K562 (cell line): Measurements from ENCODE around the gene PLPP7. TPM values are rescaled to one million over a fixed set of nuclear protein-coding genes. Genes with fewer than 3 reads are reported as not detected.

Source experiments
- ATF4 ChIP-seq: fragments of 450-650 bp; formaldehyde crosslinking; IDR thresholded peaks from 2 replicates; pipeline ENCODE4 v1.4.0; 2022; ENCODE audit warnings: mild to moderate bottlenecking, moderate library complexity
- CEBPB ChIP-seq: fragments of 450-650 bp; IDR thresholded peaks from 2 replicates; pipeline ENCODE4 v1.6.1; 2016; ENCODE audit warnings: missing genetic modification characterization, missing compliant biosample characterization
- GABPA ChIP-seq: fragments of 200-800 bp; sonication (Bioruptor generic); conservative IDR thresholded peaks from 2 replicates; pipeline ENCODE4 v1.6.1; 2016; ENCODE audit warnings: low read depth, missing genetic modification characterization, missing compliant biosample characterization
- GATAD2B ChIP-seq: fragments of 450-650 bp; IDR thresholded peaks from 2 replicates; pipeline ENCODE4 v1.6.1; 2017; ENCODE audit warnings: mild to moderate bottlenecking, borderline replicate concordance
- LCOR ChIP-seq: sonication (generic); formaldehyde crosslinking; IDR thresholded peaks from 2 replicates; pipeline ENCODE4 v1.8.0; 2022; ENCODE audit warnings: mild to moderate bottlenecking, missing genetic modification reagents
- LEF1 ChIP-seq: fragments of 450-650 bp; IDR thresholded peaks from 2 replicates; pipeline ENCODE4 v1.6.1; 2016; ENCODE audit warnings: mild to moderate bottlenecking
- MEF2A ChIP-seq: IDR thresholded peaks from 2 replicates; pipeline ENCODE4 v1.6.1; 2011; ENCODE audit warnings: low read depth, mild to moderate bottlenecking, low read length, moderate library complexity; ENCODE audit not compliant: control insufficient read depth
- TBL1XR1 ChIP-seq, 2 experiments: IDR thresholded peaks; 2 replicates each; pipeline ENCODE4 v1.6.1; 2012; ENCODE audit warnings: improper control_type of control experiment in 2 of 2, low read length in 2 of 2, mild to moderate bottlenecking in 1 of 2
- TCF7 ChIP-seq: sonication (generic); IDR thresholded peaks from 2 replicates; pipeline ENCODE4 v1.6.1; 2016; ENCODE audit warnings: antibody characterized with exemption, borderline replicate concordance
- TCF7L2 ChIP-seq: fragments of 150-350 bp; IDR thresholded peaks from 2 replicates; pipeline ENCODE4 v1.6.1; 2016; ENCODE audit warnings: low read depth, mild to moderate bottlenecking, low read length, moderate library complexity
- THRA ChIP-seq: fragments of 450-650 bp; IDR thresholded peaks from 2 replicates; pipeline ENCODE4 v1.6.1; 2017; ENCODE audit warnings: mild to moderate bottlenecking, moderate library complexity
- XRCC3 ChIP-seq: fragments of 450-650 bp; IDR thresholded peaks from 2 replicates; pipeline ENCODE4 v1.6.1; 2017; ENCODE audit warnings: mild to moderate bottlenecking, moderate library complexity
- polyA plus RNA-seq, 8 experiments: library from polyadenylated mRNA; depleted of rRNA in 4 of 8; stranded (reverse) in 5 of 8; unstranded in 3 of 8; fragments of >200 nt; fragmentation: Nextera tagmentation in 2 of 8; fragmentation: Illumina TruSeq in 1 of 8; extraction: Ambion mirVana in 2 of 8; extraction: Trizol in 1 of 8; gene quantifications; 2 replicates each; pipeline versions ENCODE4 v1.2.1 to v1.2.3, GENCODE V29; 2011 to 2014; ENCODE audit warnings: inconsistent platforms in 1 of 8, missing spikeins in 1 of 8
- total RNA-seq, 7 experiments: library from RNA; depleted of rRNA in 6 of 7; stranded (reverse); fragments of >200 nt in 6 of 7; fragmentation: Illumina TruSeq in 2 of 7; extraction: Trizol in 2 of 7; gene quantifications; 2 replicates each; pipeline versions ENCODE4 v1.2.1 to v1.2.3, GENCODE V29; 2011 to 2021; ENCODE audit warnings: low replicate concordance in 1 of 7

The PLPP7 gene
- total and polyA plus RNA-seq, 9 of the 15 experiments (the other 6 are each of a cell fraction or from before 2014, with no cell fraction given), result 0.09 to 0.93 (median 0.18) TPM; not detected in 4

GRCh38 chr9:131282175-131282574, 7.3 kb upstream of the PLPP7 start (continued):
- TF ChIP-seq THRA (no peak), XRCC3 (no peak), LCOR (CRISPR knock-in tag) (no peak), TCF7 (no peak), GATAD2B (no peak), MEF2A (no peak), TCF7L2 (no peak), TBL1XR1 (IDR thresholded peaks at IDR 0.05; ENCODE audit: low read length in 2 of 2) (no peak), GABPA (tag) (no peak), LEF1 (no peak), CEBPB (tag) (no peak), ATF4 (CRISPR knock-in tag) (no peak)
